Measurements from ENCODE around the gene ASPA.

The ASPA gene

GRCh38 chr17:3472137-3472536, 3.7 kb upstream of the ASPA start:
- Histone ChIP-seq H3K4me2 (ENCODE audit: low read length) (no peak overlapping the region), H3K9ac (no peak overlapping the region), H3K27ac (no peak overlapping the region), H3K9me3 (ENCODE audit: control insufficient read depth, low read length) (no peaks in the 10 kb centered on the region), H3K4me3 (ENCODE audit: low read depth, low read length) (no peak overlapping the region), H2AFZ (no peak overlapping the region), H3K36me3 (ENCODE audit: control insufficient read depth, insufficient read depth, low read length) (no peaks in the 10 kb centered on the region), H3K27me3 (ENCODE audit: control insufficient read depth, insufficient read depth, low read length) (no peaks in the 10 kb centered on the region), H3K79me2 (no peaks in the 10 kb centered on the region), H3K4me1 (peaks cover 16% of the 10 kb centered on the region)
- no peak for TF ChIP-seq CTCF (IDR thresholded peaks at IDR 0.05)

- peak overlapping the region; percentile 44 for H3K4me2 ChIP-seq (ENCODE audit: low read length)
- H3K4me1 ChIP-seq, result peaks cover 16% of the 10 kb centered on the region
- no peaks in the 10 kb centered on the region for H3K79me2 ChIP-seq
- no peaks in the 10 kb centered on the region for H3K36me3 ChIP-seq (ENCODE audit: control insufficient read depth, insufficient read depth, low read length)
- TF ChIP-seq CTCF (IDR thresholded peaks at IDR 0.05), result no peak
- peak overlapping the region; percentile 50 for H3K27ac ChIP-seq
- no peak overlapping the region for H3K9ac ChIP-seq
- H3K27me3 ChIP-seq (ENCODE audit: control insufficient read depth, insufficient read depth, low read length), result no peaks in the 10 kb centered on the region
- H3K9me3 ChIP-seq (ENCODE audit: control insufficient read depth, low read length), result no peaks in the 10 kb centered on the region
- H2AFZ ChIP-seq, result peak overlapping the region; percentile 10
- no peak overlapping the region for H3K4me3 ChIP-seq (ENCODE audit: low read depth, low read length)
Observed at GRCh38 chr17:3474212-3474611, 1.6 kb upstream of the ASPA start.

- Histone ChIP-seq H2AFZ (peak overlapping the region; percentile 34), H3K4me2 (ENCODE audit: low read length) (no peak overlapping the region), H3K9me3 (ENCODE audit: control insufficient read depth, low read length) (no peaks in the 10 kb centered on the region), H3K9ac (no peak overlapping the region), H3K27me3 (ENCODE audit: control insufficient read depth, insufficient read depth, low read length) (no peaks in the 10 kb centered on the region), H3K27ac (peak overlapping the region; percentile 50), H3K4me1 (peaks cover 16% of the 10 kb centered on the region), H3K79me2 (no peaks in the 10 kb centered on the region), H3K36me3 (ENCODE audit: control insufficient read depth, insufficient read depth, low read length) (no peaks in the 10 kb centered on the region), H3K4me3 (ENCODE audit: low read depth, low read length) (no peak overlapping the region)
- TF ChIP-seq CTCF (IDR thresholded peaks at IDR 0.05), result no peak
Observed at GRCh38 chr17:3475251-3475685, 529 bp upstream of the ASPA start.

GRCh38 chr17:3479988-3480387, 4.2 kb downstream of the ASPA start:
- no peak overlapping the region for H3K4me3 ChIP-seq (ENCODE audit: low read depth, low read length)
- H3K4me2 ChIP-seq (ENCODE audit: low read length), result no peak overlapping the region
- H3K9ac ChIP-seq, result no peak overlapping the region
- TF ChIP-seq CTCF (IDR thresholded peaks at IDR 0.05), result no peak
- no peaks in the 10 kb centered on the region for H3K36me3 ChIP-seq (ENCODE audit: control insufficient read depth, insufficient read depth, low read length)
- no peaks in the 10 kb centered on the region for H3K79me2 ChIP-seq
- H3K9me3 ChIP-seq (ENCODE audit: control insufficient read depth, low read length), result no peaks in the 10 kb centered on the region
- no peak overlapping the region for H3K27ac ChIP-seq
- no peaks in the 10 kb centered on the region for H3K27me3 ChIP-seq (ENCODE audit: control insufficient read depth, insufficient read depth, low read length)
- peaks cover 4% of the 10 kb centered on the region for H3K4me1 ChIP-seq
- H2AFZ ChIP-seq, result no peak overlapping the region

GRCh38 chr17:3482852-3483251, 7.1 kb downstream of the ASPA start:
- Histone ChIP-seq H3K27ac (no peak overlapping the region), H3K4me1 (no peaks in the 10 kb centered on the region)
- TF ChIP-seq CTCF (IDR thresholded peaks at IDR 0.05), result no peak

More at GRCh38 chr17:3482852-3483251, 7.1 kb downstream of the ASPA start:
- Histone ChIP-seq H3K9me3 (ENCODE audit: control insufficient read depth, low read length) (no peaks in the 10 kb centered on the region), H3K4me3 (ENCODE audit: low read depth, low read length) (no peak overlapping the region), H3K79me2 (no peaks in the 10 kb centered on the region), H3K9ac (no peak overlapping the region), H2AFZ (no peak overlapping the region), H3K4me2 (ENCODE audit: low read length) (no peak overlapping the region), H3K36me3 (ENCODE audit: control insufficient read depth, insufficient read depth, low read length) (no peaks in the 10 kb centered on the region), H3K27me3 (ENCODE audit: control insufficient read depth, insufficient read depth, low read length) (no peaks in the 10 kb centered on the region)

All from parathyroid adenoma (tissue), 2 donors.